22Rv1 (cell line): ENCODE results near the gene CSTF1.

ENCODE experiments used
- ZFX ChIP-seq: fragments of 450-650 bp; IDR thresholded peaks from 2 replicates; pipeline ENCODE4 v1.6.1; 2017; ENCODE audit warnings: antibody characterized with exemption, borderline replicate concordance
- TF ChIP-seq, protein P1 (sequence below): fragments of 450-650 bp; IDR thresholded peaks from 2 replicates; pipeline ENCODE4 v1.5.1; 2017; ENCODE audit warnings: mild to moderate bottlenecking

DNA sequence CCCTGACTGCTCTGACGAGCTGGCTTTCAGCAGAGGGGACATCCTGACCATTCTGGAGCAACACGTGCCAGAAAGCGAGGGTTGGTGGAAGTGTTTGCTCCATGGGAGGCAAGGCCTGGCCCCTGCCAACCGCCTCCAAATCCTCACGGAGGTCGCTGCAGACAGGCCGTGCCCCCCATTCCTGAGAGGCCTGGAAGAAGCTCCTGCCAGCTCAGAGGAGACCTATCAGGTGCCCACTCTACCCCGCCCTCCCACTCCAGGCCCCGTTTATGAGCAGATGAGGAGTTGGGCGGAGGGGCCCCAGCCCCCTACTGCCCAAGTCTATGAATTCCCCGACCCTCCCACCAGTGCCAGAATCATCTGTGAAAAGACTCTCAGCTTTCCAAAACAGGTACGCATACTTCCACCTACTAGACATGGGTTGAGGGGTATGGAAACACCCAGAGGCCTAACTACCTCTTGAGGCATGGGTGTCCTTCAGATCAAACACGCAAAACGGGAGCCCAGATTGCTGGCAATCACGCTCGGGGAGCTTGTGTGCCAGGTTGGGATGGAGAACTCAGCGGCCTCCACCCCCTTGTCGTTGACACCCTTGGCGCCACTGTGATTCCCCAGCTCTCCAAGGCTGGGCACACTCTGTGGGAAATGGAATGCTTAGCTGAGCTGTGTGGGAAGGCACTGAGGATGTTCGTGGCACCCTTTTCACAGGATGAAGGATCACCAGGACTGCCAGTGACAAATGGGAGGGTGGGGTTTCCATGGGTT is 44.9 kb downstream of the CSTF1 start:
- TF ChIP-seq, protein P1, sequence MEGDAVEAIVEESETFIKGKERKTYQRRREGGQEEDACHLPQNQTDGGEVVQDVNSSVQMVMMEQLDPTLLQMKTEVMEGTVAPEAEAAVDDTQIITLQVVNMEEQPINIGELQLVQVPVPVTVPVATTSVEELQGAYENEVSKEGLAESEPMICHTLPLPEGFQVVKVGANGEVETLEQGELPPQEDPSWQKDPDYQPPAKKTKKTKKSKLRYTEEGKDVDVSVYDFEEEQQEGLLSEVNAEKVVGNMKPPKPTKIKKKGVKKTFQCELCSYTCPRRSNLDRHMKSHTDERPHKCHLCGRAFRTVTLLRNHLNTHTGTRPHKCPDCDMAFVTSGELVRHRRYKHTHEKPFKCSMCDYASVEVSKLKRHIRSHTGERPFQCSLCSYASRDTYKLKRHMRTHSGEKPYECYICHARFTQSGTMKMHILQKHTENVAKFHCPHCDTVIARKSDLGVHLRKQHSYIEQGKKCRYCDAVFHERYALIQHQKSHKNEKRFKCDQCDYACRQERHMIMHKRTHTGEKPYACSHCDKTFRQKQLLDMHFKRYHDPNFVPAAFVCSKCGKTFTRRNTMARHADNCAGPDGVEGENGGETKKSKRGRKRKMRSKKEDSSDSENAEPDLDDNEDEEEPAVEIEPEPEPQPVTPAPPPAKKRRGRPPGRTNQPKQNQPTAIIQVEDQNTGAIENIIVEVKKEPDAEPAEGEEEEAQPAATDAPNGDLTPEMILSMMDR, result no peak
- TF ChIP-seq ZFX, result no peak
